ENCODE measurements around the gene RADIL. TPM values are rescaled to one million over a fixed set of nuclear protein-coding genes. Genes with fewer than 3 reads are reported as not detected.
A peak's percentile ranks its signal among the peaks of the same experiment; 100 is the strongest.

RADIL gene
- total and polyA plus RNA-seq, 8 donors: 6.2 to 14.7 (median 9.4) TPM

DNA sequence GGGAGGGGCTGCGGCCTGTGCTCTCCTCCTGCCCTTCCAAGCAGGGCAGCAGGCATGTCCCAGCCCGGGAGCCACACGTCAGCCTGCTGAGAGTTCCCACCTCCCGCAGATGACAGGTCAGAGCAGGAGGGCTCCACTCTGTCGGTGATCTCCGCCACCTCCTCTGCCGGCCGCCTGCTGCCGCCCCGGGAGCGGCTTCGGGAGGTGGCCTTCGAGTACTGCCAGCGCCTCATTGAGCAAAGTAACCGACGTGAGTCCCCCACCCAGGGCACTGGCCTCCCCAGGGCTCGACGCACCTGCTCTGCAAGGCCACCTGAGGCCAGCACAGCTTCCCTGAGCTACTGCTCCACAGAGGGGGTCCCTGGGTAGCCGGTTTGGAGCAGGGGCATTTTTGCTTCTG is 98.7 kb downstream of the RADIL start:
- ATAC-seq (no peak), DNase-seq (peak in 1 of 4 donors; percentile 71)
- intact Hi-C loops (cut with DNase I): no loop called here
- no peak overlapping the region for H3K4me3 ChIP-seq
- no peak overlapping the region for H3K27ac ChIP-seq
- no peaks in the 10 kb centered on the region for H3K27me3 ChIP-seq
- TF ChIP-seq, protein P1, sequence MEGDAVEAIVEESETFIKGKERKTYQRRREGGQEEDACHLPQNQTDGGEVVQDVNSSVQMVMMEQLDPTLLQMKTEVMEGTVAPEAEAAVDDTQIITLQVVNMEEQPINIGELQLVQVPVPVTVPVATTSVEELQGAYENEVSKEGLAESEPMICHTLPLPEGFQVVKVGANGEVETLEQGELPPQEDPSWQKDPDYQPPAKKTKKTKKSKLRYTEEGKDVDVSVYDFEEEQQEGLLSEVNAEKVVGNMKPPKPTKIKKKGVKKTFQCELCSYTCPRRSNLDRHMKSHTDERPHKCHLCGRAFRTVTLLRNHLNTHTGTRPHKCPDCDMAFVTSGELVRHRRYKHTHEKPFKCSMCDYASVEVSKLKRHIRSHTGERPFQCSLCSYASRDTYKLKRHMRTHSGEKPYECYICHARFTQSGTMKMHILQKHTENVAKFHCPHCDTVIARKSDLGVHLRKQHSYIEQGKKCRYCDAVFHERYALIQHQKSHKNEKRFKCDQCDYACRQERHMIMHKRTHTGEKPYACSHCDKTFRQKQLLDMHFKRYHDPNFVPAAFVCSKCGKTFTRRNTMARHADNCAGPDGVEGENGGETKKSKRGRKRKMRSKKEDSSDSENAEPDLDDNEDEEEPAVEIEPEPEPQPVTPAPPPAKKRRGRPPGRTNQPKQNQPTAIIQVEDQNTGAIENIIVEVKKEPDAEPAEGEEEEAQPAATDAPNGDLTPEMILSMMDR (IDR thresholded peaks at IDR 0.05): no peak
- no peaks in the 10 kb centered on the region for H3K4me1 ChIP-seq
- H3K36me3 ChIP-seq: peaks cover 0 to 100% of the 10 kb centered on the region in 2 donors
- no peaks in the 10 kb centered on the region for H3K9me3 ChIP-seq

- H3K27ac ChIP-seq: no peak overlapping the region
- TF ChIP-seq, protein P1 (IDR thresholded peaks at IDR 0.05): no peak
- H3K4me1 ChIP-seq: no peaks in the 10 kb centered on the region
- no peaks in the 10 kb centered on the region for H3K9me3 ChIP-seq
- H3K27me3 ChIP-seq: no peaks in the 10 kb centered on the region
- no peak overlapping the region for H3K4me3 ChIP-seq
- DNase-seq: peak in 1 of 4 donors; percentile 80
- no peak for ATAC-seq
- intact Hi-C loops (cut with DNase I): no loop called here
- peaks cover 0 to 92% of the 10 kb centered on the region in 2 donors for H3K36me3 ChIP-seq
Measured at GRCh38 chr7:4783762-4784351, 99.7 kb downstream of the RADIL start.

GRCh38 chr7:4783292-4783652 is 100.2 kb downstream of the RADIL start:
- Histone ChIP-seq H3K27me3 (no peaks in the 10 kb centered on the region), H3K27ac (no peak overlapping the region), H3K36me3 (peaks cover 0 to 87% of the 10 kb centered on the region in 2 donors), H3K4me1 (peaks cover 0 to 2% of the 10 kb centered on the region in 2 donors), H3K9me3 (no peaks in the 10 kb centered on the region), H3K4me3 (no peak overlapping the region)
- DNase-seq (no peak), ATAC-seq (no peak)
- intact Hi-C loops (cut with DNase I): no loop called here
- TF ChIP-seq, protein P1 (IDR thresholded peaks at IDR 0.05): no peak

DNA sequence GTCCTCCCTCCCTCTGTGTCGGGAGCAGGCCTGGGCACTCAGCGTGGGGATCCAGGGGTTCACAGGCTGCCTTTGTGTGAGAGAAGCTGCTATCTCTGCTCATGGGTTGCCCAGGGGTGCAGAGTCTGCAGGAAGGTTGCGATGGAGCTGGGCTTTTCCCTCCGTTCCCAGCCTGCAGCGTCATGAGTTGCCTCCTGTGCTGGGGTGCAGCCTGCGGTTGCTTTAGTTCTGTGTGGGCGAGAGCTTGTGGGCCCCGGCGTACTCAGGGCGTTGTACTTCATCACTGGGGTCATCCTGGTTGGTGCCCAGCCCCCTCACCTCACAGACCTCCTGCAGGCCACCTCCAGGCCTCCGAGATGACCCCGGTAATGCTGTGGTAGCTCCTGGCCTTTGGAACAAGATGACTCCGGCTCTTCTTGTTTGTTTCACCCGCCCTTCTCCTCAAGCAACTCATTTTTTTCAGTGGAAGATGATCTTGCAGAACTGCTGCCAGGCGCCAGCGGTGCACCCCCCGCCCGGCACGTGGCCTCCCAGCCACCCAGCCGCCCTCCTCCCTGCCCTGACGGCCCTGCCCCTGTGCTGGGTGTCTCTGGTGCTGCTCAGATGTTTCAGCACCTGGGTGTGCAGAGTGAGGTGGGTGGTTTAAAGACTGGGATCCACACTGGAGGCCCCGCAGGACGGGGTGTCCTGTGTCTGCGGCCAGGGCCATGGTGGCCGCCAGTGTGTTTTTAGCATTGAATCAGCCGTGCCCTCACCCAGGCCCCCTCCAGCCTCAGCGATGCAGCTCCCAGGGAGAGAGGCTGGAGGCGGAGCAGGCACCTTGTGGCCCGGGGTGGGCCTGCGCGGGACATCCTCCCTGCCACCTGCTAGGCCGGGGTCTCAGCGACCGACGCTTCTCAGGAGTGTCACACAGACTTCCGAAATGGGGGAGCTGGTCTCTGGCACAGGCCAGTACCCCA is 100.9 kb downstream of the RADIL start:
- Histone ChIP-seq H3K27me3 (no peaks in the 10 kb centered on the region), H3K9me3 (no peaks in the 10 kb centered on the region), H3K36me3 (peaks cover 0 to 87% of the 10 kb centered on the region in 2 donors), H3K4me3 (no peak overlapping the region), H3K27ac (no peak overlapping the region), H3K4me1 (peaks cover 0 to 9% of the 10 kb centered on the region in 2 donors)
- no peak for ATAC-seq
- TF ChIP-seq, protein P1 (IDR thresholded peaks at IDR 0.05): no peak
- intact Hi-C loops (cut with DNase I): no loop called here
- peak in 1 of 4 donors; percentile 70 for DNase-seq

All from left lung (tissue), 10 donors.